AG04450 (cell line): ENCODE measurements around the gene DNM3. TPM values are rescaled to one million over a fixed set of nuclear protein-coding genes. Genes with fewer than 3 reads are reported as not detected.

ENCODE experiments used
- CTCF ChIA-PET: fragments of 300-600, 350-600 bp; formaldehyde crosslinking; extraction: SDS; loops from one replicate; lab custom pipeline; 2022; ENCODE audit warnings: antibody characterized with exemption, inconsistent platforms; lab: Charles Lee
- POLR2A ChIA-PET: fragments of 350-600 bp; formaldehyde crosslinking; extraction: SDS; loops from one replicate; lab custom pipeline; 2021; ENCODE audit warnings: antibody characterized with exemption, inconsistent platforms; lab: Yijun Ruan, JAX
- DNase-seq: peaks from one replicate; pipeline ENCODE4 v3.0.0-alpha.2; 2011; ENCODE audit warnings: low read depth, low spot score
- H3K27ac ChIP-seq: one replicate; pipeline ENCODE4 v1.5.1; 2012; ENCODE audit warnings: low read depth, low read length, control low read depth
- H3K27me3 ChIP-seq: one replicate; pipeline ENCODE4 v1.6.0; 2012; ENCODE audit warnings: low read length; ENCODE audit not compliant: control insufficient read depth, insufficient read depth
- H3K4me3 ChIP-seq: 2 replicates; pipeline ENCODE4 v1.5.1; 2011; ENCODE audit warnings: mild to moderate bottlenecking, low read depth, low read length, control low read depth
- H3K9me3 ChIP-seq: 2 replicates; pipeline ENCODE4 v1.5.1; 2012; ENCODE audit warnings: low read length; ENCODE audit not compliant: control insufficient read depth, insufficient read depth
- polyA plus RNA-seq: library from polyadenylated mRNA; depleted of rRNA; stranded (reverse); fragments of >200 nt; gene quantifications from 2 replicates; pipeline ENCODE4 v1.2.3, GENCODE V29; 2011
- TF ChIP-seq, protein P1 (sequence below): IDR thresholded peaks from 2 replicates; pipeline ENCODE4 v1.5.1; 2011; ENCODE audit warnings: low read depth, low read length, control low read depth, inconsistent platforms

The DNM3 gene
- polyA plus RNA-seq, 1 experiment: 0.37 TPM

DNA sequence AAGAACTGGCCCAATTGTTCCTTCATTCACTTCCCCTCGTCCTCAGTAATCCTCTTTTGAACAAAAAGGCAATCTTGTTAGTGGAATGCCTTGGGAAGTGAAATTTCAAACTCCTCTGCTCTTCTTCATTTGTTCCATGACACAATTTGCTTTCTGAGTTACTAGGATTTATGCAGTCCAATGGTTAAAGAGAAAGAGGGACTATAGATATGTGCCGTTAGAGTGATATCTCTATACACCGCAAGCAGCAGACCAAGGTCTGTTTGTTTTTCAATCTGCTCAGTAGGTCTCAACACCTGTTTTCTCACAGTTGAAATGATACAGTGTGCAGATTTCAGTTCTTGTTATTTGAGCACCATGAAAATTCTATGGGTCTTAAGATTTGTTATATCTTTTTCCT, 244.0 kb downstream of the DNM3 start:
- H3K27ac ChIP-seq: no peak overlapping the region
- TF ChIP-seq, protein P1, sequence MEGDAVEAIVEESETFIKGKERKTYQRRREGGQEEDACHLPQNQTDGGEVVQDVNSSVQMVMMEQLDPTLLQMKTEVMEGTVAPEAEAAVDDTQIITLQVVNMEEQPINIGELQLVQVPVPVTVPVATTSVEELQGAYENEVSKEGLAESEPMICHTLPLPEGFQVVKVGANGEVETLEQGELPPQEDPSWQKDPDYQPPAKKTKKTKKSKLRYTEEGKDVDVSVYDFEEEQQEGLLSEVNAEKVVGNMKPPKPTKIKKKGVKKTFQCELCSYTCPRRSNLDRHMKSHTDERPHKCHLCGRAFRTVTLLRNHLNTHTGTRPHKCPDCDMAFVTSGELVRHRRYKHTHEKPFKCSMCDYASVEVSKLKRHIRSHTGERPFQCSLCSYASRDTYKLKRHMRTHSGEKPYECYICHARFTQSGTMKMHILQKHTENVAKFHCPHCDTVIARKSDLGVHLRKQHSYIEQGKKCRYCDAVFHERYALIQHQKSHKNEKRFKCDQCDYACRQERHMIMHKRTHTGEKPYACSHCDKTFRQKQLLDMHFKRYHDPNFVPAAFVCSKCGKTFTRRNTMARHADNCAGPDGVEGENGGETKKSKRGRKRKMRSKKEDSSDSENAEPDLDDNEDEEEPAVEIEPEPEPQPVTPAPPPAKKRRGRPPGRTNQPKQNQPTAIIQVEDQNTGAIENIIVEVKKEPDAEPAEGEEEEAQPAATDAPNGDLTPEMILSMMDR: no peak
- CTCF ChIA-PET: no interaction called here
- no peaks in the 10 kb centered on the region for H3K27me3 ChIP-seq
- no peak overlapping the region for H3K4me3 ChIP-seq
- POLR2A ChIA-PET: no interaction called here
- no peaks in the 10 kb centered on the region for H3K9me3 ChIP-seq
- DNase-seq: no peak

GRCh38 chr1:172086137-172086536, 244.8 kb downstream of the DNM3 start:
- TF ChIP-seq, protein P1: no peak
- Histone ChIP-seq H3K9me3 (no peaks in the 10 kb centered on the region), H3K27me3 (no peaks in the 10 kb centered on the region), H3K27ac (no peak overlapping the region), H3K4me3 (no peak overlapping the region)
- CTCF ChIA-PET: no interaction called here
- POLR2A ChIA-PET: no interaction called here
- no peak for DNase-seq

DNA sequence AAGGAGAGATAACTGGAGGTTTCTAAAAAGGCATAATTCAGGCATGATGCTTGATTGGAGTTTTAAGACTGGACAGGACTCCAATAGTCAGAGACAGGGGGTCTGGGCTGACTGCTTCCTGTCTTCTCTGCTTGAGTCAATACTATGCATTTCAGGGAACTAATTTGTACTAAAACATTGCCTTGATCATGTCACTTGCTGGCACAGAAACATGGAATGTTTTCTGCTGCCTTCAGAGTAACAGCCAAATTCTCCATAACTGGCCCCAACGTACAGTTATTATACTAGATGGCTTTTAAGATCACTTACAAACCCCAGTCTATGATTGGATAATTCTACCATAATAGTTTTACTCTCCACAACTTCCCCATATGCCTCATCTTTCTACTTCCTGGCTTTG, 247.0 kb downstream of the DNM3 start:
- no peak for DNase-seq
- CTCF ChIA-PET: no interaction called here

DNA sequence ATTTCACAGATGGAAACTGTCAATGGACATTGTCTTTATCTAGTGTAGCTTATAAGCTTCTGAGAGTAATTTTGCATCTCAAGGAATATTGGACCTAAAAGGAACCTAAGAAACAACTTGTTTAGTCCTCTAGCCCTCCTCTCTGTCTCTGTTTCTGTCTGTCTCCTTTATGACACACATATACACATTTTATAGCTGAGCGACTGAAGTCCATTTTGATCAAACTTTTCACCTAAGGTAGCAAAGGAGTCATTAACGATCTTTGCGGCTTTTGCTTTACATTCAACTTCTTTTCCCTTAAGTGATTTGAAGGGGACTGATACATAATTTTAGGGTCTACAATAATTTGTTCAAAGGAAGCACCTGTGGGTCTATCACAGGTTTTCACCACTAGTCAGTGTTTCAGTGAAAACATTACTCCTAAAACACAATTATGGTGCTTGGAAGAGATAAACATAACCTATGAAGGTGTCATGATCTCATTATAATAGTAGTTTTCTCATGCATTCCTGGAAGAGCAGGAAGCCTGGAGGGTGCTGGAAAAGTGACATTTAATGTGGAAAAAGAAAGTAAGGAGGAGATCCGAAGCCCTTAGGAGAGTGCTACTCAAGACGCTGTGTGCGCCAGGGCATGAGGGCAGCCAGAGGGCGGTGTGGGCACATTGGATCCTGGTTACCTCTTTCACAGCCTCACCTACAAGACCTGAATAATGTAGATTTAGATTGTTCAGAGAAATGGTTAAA, 248.6 kb downstream of the DNM3 start:
- CTCF ChIA-PET: interaction anchor here (0.6 to 1.2 kb wide), 8 partner anchors 9 to 315 kb away, joined by 3 to 7 read pairs (median 4); no protein-coding TSS in a partner anchor
- Histone ChIP-seq H3K4me3 (no peak overlapping the region), H3K27me3 (no peaks in the 10 kb centered on the region), H3K9me3 (no peaks in the 10 kb centered on the region), H3K27ac (no peak overlapping the region)
- TF ChIP-seq, protein P1: peak; percentile 65
- no peak for DNase-seq
- POLR2A ChIA-PET: no interaction called here

More for the DNA sequence above, 247.0 kb downstream of the DNM3 start:
- Histone ChIP-seq H3K27me3 (no peaks in the 10 kb centered on the region), H3K4me3 (no peak overlapping the region), H3K9me3 (no peaks in the 10 kb centered on the region), H3K27ac (no peak overlapping the region)
- TF ChIP-seq, protein P1: no peak
- POLR2A ChIA-PET: no interaction called here

DNA sequence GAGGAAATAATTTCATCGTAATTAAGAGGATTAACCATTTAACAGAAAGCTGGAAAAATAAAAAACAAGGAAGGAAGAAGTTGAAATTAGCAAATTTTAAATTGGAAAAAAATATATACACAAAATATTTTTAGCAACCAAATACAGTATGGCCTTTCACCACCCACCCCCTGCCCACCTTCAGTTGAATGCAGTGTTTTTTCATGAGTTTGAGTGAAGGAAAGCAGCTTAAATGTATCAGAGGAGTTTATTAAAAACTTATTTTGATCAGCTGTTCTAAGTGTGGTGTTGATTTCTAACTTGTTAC, 249.2 kb downstream of the DNM3 start:
- Histone ChIP-seq H3K27ac (no peak overlapping the region), H3K9me3 (no peaks in the 10 kb centered on the region), H3K4me3 (no peak overlapping the region), H3K27me3 (no peaks in the 10 kb centered on the region)
- POLR2A ChIA-PET: no interaction called here
- no peak for DNase-seq
- CTCF ChIA-PET: interaction anchor here (0.6 to 1.2 kb wide), 8 partner anchors 9 to 315 kb away, joined by 3 to 7 read pairs (median 4); no protein-coding TSS in a partner anchor
- TF ChIP-seq, protein P1: no peak
